ENCODE measurements around the gene DNAAF3.

Gene DNAAF3

DNA sequence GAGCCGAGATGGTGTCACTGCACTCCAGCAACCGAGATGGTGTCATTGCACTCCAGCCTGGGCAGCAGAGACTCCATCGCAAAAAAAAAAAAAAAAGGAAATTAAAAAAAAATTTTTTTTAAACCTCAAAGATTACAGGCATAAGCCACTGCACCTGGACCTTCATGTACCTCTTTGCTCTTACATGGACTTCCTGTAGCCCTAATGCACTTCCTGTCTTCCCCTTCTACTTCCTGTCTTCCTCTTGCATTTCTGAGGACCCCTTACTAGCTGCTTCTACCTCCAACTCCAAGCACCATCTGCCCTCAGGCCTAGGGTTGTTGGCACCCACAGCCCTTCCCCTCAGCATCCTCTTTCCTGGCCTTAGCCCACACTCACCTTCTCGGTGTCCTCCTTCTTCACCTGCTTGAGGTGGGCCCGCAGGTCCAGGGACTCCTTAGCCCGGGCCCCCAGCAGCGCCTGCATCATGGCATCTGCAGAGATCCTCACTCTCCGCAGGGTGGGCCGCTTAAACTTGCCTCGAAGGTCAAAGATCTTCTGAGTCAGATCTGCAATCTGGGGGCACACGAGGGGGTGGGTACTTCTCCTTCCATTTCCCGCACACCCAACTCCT, 12.7 kb downstream of the DNAAF3 start:
- no peak for DNase-seq (ENCODE audit: low read depth)

DNA sequence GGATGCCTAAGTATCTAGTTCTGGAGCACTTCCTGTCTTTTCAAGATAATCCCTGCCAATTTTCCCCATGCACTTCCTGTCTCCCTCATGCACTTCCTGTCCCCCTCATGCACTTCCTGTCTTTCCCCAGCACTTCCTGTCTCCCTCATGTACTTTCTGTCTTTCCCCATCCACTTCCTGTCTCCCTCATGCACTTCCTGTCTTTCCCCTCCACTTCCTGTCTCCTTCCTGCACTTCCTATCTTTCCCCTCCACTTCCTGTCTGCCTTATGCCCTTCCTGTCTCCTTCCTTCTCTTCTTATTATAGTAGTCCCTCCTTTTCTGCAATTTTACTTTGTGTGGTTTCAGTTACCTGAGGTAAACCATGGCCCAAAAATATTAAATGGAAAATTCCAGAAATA, 14.4 kb downstream of the DNAAF3 start:
- DNase-seq (ENCODE audit: low read depth): no peak

DNA sequence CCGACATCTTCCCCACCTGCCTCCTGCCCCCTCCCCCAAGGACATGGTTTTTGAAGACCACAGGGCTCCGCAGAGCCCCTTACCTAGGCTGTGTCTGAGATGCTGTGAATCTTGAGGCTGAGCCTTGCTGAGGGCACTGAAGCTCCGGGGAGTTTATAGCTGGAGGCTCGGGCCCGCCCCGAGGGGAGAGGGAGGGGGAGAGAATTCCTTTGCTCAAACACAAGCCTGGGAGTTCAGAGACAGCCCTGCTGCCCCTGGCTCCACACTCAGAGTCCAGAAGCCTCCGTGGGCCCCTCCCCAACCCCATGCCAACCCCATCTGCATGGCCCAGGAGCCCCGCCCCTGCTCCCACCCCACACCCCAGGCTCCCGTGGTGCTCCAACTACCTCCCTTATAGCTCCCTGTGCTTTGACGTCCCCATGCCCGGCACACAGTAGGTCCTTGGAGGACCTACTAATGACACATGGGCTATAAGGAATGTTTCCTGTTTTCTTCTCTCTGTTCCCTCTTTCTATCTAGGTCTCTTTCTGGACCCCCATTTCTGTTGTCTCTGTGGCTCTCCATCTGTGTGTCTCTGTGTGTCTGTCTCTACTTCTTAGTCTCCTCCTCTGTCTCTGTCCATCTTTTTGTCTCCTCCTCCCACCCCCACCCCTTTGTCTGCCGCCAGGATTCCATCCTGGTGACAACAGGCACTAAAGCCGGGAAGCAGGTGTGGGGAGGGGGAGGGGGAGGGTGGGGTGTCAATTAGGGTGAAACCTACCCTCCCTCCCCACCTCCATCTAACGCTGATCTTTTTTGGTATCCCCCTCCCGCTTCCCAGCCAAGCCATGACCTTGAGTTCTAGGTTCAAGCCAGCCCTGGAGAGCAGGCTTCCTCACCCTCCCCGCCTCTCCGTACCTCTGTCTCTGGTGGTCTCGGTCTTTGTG, 17.1 kb downstream of the DNAAF3 start, which contains the start of gene TNNT1:
Gene TNNT1, minus strand, starts transcription at position 129 of the 926 bp plus-strand sequence. CDS start 2,049 bp downstream, outside the sequence.
- no peak for DNase-seq (ENCODE audit: low read depth)

DNA sequence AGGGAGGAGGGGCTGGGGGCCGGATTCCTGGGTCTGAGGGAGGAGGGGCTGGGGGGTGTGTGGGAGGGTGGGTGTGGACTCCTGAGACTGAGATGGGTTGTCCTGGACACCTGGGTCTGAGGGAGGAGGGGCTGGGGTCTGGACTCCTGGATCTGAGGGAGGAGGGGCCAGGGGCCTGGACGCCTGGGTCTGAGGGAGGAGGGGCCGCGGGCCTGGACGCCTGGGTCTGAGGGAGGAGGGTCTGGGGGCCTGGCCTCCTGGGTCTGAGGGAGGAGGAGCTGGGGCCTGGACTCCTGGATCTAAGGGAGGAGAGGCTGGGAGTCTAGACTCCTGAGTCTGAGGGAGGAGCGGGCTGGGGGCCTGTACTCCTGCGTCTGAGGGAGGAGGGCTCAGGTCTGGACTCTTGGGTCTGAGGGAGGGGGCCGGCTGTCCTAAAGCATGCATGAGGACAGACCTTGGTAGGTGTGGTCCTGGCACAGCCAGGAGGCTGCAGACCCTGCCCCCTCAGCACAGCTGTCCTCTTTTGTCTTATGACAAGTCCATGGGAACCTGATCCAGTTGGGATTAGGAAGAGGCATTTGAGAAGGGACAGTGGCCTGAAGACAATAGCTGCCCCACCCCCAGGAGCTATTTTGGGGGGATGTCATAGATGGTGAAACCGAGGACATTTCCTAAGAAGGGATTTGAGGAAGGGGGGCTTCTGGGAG, 18.7 kb downstream of the DNAAF3 start:
- no peak for DNase-seq (ENCODE audit: low read depth)

DNA sequence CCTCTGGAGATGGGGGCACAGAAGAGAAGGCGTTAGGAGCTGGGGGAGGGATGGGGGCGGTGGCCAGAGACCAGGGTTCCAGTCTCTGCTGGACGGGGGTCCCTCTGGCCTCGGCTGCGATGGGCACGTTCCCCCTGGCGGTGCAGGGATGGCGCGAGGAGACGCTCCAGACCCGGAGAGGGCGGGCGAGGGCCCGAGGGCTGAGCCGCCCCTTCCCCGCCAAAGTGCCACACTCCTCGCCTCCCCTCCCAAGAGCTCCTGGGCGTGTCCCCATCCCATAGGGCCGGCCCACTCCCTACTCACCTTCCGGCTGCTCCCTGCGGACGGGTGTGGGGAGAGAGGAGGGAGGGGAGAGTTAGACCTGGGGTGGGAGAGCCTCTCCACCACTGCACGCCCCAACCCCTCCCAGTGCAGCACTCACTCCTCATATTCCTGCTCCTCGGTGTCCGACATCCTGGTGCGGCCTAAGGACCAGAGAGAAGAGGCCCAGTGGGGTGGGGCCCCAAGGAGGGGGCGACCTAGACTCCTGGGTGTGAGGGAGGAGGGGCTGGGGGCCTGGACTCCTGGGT, 19.6 kb downstream of the DNAAF3 start:
- DNase-seq (ENCODE audit: low read depth): no peak

DNA sequence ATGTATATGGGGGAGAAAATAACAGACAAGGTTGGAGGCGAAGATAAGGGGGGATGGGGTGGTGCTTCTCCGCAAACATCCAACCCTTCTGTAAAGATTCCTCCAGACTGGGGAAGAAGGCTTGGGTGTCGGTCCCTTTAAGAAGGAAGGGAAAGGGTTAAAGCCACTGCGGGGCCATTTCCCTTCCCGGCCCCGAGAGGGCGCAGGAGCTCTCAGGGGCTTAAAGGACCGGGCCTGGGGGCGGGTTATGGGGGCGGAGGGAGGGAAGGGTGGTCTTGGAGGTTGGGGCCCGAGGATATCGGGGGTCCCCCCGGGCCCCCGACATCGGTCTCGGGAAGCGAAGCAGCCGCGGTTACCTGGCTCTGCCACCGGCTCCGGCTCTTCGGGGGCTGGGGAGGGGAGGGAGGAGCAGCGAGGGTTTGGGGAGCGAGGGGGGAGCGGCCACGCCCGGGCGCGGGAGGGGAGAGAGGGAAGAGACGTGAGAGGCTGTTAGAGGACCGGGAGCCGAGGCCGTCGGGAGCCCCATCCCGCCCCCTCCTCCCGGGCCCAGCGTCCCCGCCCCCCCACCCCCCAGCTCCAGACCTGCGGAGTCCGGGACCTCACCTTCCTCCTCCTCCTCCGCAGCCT, 20.2 kb downstream of the DNAAF3 start:
- no peak for DNase-seq (ENCODE audit: low read depth)

DNA sequence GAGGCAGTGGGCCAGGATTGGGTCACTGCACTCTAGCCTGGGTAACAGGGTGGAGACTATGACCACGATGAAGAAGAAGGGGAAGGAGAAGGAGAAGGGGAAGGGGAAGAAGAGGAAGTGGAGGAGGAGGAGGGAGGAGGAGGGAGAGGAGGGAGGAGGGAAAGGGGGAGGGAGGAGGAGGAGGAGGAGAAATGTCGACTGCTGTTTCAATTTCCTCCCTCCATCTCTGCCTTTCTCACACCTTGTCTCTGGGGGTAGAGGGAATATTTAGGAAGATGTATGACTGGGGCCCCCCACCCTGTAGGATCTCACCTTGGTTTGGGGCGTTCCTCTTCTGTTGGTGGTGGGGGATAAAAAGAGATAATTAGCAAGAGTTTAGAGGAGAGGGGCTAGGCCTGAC, 21.2 kb downstream of the DNAAF3 start:
- DNase-seq (ENCODE audit: low read depth): no peak

DNA sequence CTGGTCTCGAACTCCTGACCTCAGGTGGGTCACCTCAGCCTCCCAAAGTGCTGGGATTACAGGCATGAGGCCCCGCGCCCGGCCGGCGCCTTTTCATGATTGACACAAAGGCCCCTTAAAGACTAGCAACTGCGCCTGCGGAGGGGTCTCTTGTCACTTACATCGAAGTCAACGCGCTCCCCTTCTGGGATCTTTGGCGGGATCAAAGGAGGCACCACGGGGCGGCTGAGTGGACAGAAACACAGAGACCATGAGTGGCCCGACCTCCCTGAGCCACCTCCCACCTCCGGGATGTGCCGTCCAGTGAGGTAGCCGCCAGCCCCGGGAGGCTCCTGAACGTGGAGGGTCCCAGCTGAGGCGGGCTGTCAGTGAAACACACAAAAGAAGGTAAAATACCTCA, 24.7 kb downstream of the DNAAF3 start:
- DNase-seq (ENCODE audit: low read depth): no peak

DNA sequence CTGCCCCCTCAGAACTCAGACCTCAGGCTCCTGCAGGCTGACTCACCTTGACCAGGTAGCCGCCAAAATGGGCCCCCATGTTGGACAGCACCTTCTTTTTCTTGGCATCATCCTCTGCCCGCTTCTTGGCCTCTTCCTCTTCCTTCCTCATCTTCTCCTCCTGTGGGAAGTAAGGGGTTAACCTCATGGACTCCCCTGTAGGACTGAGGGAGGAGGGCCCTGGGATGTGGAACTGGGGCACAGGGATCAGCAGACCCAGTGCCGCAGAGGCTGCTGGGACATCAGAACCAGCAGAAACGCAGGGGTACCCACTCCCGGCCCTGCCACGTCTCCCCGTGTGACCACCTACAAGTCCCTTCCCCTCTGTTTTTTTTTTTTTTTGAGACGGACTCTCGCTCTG, 28.5 kb downstream of the DNAAF3 start:
- DNase-seq (ENCODE audit: low read depth): no peak

DNA sequence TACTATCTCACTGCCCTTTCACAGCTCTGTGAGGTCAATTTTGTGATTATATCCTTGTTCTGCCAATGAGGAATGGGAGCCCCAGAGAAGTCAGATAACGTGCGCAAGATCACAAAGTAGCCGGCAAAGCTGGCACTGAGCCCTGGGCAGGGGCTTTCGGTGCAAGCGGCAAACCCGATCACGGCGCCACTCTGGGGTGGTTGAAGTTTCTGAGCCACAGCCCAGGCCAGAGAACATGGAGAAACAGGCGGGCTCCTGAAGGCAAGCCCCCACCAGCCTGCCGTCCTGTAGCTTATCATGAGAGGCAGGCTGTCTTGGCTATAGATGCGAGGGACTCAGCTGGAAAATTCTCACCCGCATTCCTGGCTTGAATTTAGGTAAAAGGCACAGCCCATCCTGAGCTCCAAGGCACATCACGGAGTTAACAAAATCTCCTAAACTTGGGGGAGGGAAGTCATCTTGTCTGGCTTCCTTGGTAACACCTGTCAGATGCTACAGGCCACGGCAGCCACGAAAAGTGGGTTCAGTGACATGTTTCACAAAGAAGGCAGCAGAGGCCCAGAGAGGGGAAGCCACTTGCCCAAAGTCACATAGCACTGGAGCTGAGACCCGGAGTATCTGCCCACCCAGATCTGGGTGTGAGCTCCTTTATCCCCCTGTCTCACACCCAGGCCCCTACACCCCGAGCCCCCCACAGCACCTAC, 29.9 kb downstream of the DNAAF3 start:
- DNase-seq (ENCODE audit: low read depth): no peak

DNA sequence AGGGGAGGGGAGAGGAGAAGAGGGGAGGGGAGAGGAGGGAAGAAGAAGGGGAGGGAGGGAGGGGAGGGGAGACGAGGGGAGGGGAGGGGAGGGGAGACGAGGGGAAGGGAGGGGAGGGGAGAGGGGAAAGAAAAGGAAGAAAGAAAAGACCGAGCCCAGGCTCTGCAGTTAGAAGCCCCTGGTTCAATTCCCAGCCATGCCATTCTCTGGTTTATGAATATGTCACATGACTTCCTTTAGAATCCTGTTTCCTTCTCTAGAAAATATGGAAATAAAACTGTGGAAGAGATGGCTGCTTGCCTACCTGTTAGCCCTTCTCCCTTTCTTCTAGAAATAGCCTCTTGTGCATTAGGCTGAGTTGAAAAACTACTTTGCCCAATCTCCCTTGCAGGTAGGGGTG, 31.7 kb downstream of the DNAAF3 start:
- no peak for DNase-seq (ENCODE audit: low read depth)

DNA sequence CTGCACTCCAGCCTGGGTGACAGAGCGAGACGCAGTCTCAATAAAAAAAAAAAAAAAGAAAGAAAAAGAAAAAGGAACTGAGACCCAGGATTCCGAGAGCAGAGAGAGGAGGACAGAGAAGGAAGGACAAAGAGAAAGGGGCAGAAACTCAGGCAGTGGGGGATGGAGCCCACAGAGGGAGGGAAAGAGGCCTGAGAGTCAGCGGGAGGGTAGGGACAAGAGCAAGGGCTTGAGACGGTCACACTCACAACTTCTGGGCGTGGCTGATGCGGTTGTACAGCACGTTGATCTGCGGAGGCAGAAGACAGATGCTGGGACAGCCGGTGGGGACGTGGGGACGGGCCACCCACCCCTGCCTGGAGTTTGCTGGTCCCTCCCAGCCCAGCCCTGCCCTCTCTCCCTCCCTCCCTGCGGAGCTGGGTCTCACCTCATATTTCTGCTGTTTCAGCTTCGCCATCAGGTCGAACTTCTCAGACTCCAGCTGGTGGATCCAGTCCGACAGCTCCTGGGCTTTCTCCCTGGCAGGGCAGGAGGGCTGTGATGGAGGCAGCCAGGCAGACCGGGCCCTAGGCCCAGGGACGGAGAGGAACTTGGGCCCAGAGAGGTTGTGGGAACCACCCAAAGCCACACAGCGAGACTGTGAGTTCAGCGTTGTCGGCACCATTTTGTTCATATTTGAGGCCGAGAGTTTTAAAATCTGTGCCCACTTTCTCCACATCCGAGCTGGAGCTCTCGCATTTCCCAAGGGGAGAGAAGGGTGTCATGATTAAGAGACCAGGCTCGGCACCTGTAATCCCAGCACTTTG, 32.6 kb downstream of the DNAAF3 start:
- no peak for DNase-seq (ENCODE audit: low read depth)

DNA sequence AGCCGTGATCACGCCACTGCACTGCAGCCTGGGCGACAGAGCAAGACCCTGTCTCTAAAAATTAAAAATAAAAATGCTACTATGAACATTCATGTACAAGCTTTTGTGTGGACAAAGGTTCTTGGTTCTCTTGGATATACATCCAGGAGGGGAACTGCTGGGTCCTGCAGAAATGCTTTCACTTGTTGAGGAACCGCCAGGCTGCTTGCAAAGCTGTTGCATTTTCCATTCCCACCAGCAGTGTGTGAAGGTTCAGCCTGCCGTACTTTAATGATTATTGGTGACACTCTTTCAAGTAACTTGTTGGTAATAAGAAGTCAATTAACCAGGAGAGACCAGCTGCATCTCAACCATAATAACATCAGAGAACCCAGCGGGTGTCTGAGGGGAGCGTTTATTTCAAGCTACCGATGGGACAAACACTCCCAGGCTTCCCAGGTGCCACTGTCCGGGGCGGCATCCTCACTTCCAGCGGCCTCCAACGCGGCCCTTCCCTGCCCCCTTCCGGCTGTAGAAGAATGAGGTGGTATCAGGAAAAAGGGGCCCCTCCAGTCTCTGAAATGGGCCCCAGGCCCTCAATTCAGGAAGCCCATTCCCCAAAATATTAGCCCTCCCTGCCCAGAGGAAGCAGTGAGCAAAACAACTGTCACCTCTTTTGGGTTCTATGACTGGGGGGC, 33.8 kb downstream of the DNAAF3 start:
- no peak for DNase-seq (ENCODE audit: low read depth)

DNA sequence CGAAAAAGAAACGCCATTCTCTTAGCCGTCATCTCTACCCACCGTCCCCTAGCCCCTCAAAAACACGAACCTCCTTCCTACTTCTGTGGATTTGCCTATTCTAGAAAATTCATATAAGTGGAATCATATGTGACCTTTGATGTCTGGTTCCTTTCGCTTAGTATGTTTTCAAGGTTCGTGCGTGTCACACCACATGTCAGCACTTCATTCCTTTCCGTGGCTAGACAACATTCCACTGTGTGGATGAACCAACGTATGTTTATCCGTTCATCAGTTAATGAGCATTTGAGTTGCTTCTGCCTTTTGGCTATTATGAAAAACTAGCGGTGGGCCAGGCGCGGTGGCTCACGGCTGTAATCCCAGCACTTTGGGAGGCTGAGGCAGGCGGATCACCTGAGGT, 35.0 kb downstream of the DNAAF3 start:
- DNase-seq (ENCODE audit: low read depth): no peak

DNA sequence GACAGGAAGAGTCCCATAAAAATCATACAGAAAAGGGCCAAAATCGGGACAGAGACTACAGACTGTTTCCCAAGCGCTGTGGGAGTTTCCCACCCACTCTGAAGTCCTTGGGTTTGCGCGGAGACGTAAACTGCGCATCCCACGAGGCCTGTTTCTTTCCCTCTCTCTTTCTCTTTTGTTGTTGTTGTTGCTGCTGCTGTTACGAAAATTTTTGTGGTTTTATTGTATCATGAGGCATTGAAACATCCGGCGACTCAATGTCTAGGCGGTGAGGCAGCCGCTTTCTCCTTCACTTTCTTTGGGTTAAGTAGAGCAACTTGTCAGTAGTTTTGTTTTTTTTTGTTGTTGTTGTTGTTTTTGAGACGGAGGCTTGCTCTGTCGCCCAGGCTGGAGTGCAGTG, 47.4 kb downstream of the DNAAF3 start:
- DNase-seq (ENCODE audit: low read depth): no peak

DNA sequence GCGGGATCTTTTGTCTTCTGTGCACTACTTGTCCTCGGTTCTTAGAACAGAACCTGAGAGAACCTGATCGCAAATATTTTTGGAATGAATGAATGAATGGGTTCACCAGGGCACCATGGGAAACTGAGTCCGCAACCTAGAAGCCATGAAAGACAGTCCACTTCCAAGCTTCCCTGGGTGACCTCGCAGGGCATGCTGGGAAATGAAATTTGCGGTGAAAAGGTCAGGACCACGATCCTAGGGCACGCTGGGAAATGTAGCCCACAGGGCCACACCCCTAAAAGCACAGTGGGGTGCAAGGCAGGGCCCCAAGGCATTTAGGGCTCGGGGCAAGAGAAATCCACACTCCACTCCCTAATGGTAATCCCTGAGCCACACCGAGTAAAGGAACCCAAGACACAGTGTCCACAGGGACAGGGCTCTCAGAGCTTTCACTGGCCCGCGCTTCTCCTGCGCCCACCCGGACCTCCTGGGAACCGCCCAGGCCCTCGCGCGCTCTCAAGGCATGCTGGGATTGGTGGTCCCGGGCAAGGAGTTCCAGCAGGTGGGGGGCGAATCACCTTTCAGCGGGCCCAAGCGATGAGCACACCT, 47.9 kb downstream of the DNAAF3 start:
- no peak for DNase-seq (ENCODE audit: low read depth)

DNA sequence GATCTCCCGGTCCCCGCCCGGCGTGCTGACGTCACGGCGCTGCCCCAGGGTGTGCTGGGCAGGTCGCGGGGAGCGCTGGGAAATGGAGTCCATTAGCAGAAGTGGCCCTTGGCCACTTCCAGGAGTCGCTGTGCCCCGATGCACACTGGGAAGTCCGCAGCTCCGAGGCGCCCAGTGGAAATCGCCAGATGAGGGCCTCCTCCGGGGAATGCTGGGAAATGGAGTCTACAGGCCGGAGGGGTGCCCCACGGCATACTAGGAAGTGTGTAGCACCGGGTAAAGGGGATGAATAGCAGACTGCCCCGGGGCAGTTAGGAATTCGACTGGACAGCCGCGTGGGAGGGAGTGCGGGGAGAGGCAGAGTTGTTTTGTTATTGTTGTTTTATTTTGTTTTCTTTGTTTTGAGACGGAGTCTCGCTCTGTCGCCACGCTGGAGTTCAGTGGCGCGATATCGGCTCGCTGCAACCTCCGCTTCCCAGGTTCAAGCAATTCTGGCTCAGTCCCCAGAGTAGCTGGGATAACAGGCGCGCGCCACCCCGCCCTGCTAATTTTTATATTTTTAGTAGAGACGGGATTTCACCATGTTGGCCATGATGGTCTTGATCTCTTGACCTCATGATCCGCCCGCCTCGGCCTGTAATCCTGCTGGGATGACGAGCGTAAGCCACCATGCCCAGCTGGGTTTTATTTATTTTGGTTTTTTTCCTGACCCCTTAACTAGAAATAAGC, 48.6 kb downstream of the DNAAF3 start:
- DNase-seq (ENCODE audit: low read depth): peak; percentile 93

DNA sequence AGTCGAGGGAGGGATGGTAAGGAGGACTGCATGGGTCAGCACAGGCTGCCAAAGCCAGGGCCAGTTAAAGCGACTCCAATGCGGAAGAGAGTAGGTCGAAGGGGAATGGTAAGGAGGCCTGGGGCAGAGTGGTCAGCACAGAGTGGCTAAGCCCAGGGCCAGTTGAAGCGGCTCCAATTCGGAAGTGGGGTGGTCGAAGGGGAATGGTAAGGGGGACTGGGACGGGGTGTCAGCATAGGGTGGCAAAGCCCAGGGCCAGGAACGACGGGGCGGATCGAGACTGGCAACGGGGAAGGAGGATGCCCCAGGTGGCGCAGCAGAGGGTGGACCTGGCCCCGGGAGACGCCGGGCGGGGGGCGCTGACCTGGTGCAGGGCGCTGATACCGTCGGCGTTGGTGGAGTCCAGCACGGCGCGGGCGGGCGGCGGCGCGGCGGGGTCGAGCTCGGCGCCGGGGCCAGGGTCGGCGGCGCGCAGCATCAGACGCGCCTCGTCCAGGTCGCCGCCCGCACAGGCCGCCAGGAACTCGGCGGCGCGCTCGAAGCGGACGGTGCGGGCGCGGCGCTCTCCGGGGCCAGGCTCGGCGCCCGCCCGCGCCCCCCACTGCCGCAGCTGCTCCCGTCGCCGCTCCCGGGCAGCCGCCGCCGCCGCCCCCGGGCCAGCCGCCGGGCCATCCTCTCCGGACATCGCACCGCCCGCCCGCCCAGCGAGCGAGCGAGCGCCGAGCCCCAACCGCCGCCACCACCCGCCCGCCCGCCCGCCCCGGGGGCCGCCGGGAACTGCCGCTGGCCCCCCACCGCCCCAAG, 49.4 kb downstream of the DNAAF3 start, which contains the start of gene PPP1R12C:
Gene PPP1R12C, minus strand, starts transcription at position 779 of the 804 bp plus-strand sequence. Its CDS starts 94 bp downstream, at position 685.
- no peak for DNase-seq (ENCODE audit: low read depth)
